ENCODE data around the gene NAPEPLD.
"Not testable (repeated sequence)": the region's sequence is repeated elsewhere in the genome, so short reads cannot be mapped to it uniquely, and the experiment has no call there.

- TF ChIP-seq POLR2AphosphoS5, CTCF, POLR2A, EP300 (IDR thresholded peaks at IDR 0.05): not testable (repeated sequence)
Observed at GRCh38 chr7:103166921-103167544, 18.1 kb upstream of the NAPEPLD start.
